Mesodermal cell (in vitro differentiated cells): ENCODE measurements around the gene STAMBPL1.

ENCODE experiments used
- H3K27ac ChIP-seq: 2 replicates; pipeline ENCODE4 v1.7.0; 2013; ENCODE audit warnings: mild to moderate bottlenecking, low read depth, low read length, moderate library complexity; ENCODE audit not compliant: severe bottlenecking
- H3K36me3 ChIP-seq: 2 replicates; pipeline ENCODE4 v1.7.1; 2013; ENCODE audit warnings: mild to moderate bottlenecking, low read length, moderate library complexity; ENCODE audit not compliant: control insufficient read depth, insufficient read depth
- H3K4me1 ChIP-seq: one replicate; pipeline ENCODE4 v1.7.1; 2013; ENCODE audit warnings: mild to moderate bottlenecking, low read length; ENCODE audit not compliant: insufficient read depth, control insufficient read depth, poor library complexity, severe bottlenecking
- H3K4me3 ChIP-seq: 2 replicates; pipeline ENCODE4 v1.7.0; 2013; ENCODE audit warnings: low read length, control low read depth, mild to moderate bottlenecking; ENCODE audit not compliant: insufficient read depth, poor library complexity, severe bottlenecking; ENCODE audit errors: extremely low read depth
- H3K9me3 ChIP-seq: 2 replicates; pipeline ENCODE4 v1.7.1; 2013; ENCODE audit warnings: mild to moderate bottlenecking, low read length, moderate library complexity; ENCODE audit not compliant: control insufficient read depth
- WGBS, 2 experiments: methylation state at CpG; one replicate each; pipeline ENCODE4 v1.1.5; 2013; ENCODE audit warnings: missing lambda C conversion rate in 2 of 2; ENCODE audit not compliant: insufficient coverage in 2 of 2; 5-methylcytosine and 5-hydroxymethylcytosine counted together

Gene STAMBPL1

DNA sequence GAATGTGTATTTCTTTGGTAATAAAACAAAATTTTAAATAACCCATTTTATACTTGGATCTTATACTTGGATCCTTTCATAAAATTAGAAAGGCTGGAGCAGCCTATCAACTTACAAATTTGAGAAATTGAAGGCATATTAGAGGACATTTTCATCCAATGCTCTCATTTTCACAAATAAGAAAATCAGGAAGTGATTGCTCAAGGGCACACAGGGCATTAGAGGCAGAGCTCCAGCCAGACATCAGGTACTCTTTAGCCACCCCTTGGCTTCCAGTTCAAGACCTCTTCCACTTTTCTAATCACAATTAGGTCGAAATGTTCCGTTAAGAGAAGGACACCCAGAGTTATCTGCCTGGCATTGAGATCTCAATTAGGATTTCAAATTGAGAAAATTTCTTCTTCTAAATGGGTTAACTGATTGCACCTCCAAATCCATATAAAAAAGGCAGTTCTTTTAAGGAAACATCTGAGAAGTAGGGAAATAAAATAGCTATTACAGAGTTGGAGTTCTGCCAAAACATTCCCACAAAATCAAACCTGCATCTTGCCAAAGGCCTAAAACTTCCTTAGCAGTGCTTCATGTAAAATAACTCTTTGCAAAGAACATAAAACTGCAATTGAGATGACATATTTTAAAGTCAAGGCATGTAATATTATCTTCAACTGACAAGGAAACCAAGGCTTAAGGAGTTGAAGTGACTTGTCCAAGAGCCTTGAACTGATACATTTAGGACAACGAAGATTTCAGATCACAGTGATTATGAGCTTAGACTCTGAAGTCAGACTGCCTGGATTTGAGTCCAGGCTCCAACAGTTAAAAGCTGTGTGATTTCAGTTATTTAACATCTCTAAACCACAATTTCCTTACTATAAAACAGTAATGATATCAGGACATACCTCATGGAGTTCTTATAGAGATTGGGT lies 70.1 kb downstream of the STAMBPL1 start:
- H3K4me1 ChIP-seq = peaks cover 11% of the 10 kb centered on the region
- peaks cover 13% of the 10 kb centered on the region for H3K36me3 ChIP-seq
- no peaks in the 10 kb centered on the region for H3K9me3 ChIP-seq
- 89 to 97% methylated on average over 3 of the region's 3 CpGs for WGBS, 2 experiments
- no peak overlapping the region for H3K4me3 ChIP-seq
- no peak overlapping the region for H3K27ac ChIP-seq

DNA sequence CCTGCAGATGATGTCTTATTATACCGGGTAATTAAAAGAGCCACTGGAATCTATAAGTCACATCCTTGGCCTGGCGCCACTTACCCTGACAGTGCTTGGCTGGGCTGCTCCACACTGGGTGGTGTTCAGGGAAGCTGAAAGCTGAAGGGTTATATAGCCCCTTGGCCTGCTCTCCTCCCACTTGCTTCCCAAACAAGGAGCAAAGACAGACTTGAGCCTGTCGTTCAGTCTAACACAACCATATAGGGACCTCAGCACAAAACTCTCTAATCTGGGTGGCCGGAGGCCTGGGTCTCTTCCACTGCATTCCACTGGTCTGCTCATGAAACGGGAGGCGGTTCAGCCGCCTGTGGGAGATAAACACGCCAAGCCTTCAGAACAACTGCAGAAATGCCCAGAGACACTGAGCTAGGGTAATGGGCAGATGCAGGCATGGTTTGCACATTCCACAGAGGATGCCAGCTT lies 72.6 kb downstream of the STAMBPL1 start, which contains the start of gene ACTA2:
Gene ACTA2, minus strand, starts transcription at position 127 of the 465 bp plus-strand sequence. CDS start 3,843 bp downstream, outside the sequence.
- WGBS, 2 experiments = 86 to 89% methylated on average over 3 to 7 of the region's 8 CpGs
- Histone ChIP-seq H3K4me3 (peak within 1 kb of the TSS; percentile 9), H3K27ac (peak within 1 kb of the TSS; percentile 36), H3K4me1 (peaks cover 11% of the 10 kb centered on the region), H3K9me3 (no peaks in the 10 kb centered on the region), H3K36me3 (peaks cover 3% of the 10 kb centered on the region)

DNA sequence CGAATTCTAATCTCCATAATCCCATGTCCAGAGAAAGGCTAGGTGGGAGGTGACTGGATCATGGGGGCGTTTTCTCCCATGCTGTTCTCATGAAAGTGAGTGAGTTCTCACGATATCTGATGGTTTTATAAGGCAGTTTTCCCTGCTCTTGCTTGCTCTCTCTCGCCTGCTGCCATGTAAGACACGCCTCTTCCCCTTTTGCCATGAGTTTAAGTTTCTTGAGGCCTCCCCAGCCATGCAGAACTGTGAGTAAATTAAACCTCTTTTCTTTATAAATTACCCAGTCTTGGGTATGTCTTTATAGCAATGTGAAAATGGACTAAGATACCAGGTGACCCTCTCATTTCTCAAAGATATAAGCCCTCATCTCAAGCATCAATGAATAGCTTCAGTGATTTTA lies 73.6 kb downstream of the STAMBPL1 start:
- Histone ChIP-seq H3K9me3 (no peaks in the 10 kb centered on the region), H3K4me1 (peaks cover 11% of the 10 kb centered on the region), H3K36me3 (peaks cover 3% of the 10 kb centered on the region), H3K27ac (no peak overlapping the region), H3K4me3 (no peak overlapping the region)
- WGBS, 2 experiments = 83 to 100% methylated on average over 1 to 2 of the region's 5 CpGs

DNA sequence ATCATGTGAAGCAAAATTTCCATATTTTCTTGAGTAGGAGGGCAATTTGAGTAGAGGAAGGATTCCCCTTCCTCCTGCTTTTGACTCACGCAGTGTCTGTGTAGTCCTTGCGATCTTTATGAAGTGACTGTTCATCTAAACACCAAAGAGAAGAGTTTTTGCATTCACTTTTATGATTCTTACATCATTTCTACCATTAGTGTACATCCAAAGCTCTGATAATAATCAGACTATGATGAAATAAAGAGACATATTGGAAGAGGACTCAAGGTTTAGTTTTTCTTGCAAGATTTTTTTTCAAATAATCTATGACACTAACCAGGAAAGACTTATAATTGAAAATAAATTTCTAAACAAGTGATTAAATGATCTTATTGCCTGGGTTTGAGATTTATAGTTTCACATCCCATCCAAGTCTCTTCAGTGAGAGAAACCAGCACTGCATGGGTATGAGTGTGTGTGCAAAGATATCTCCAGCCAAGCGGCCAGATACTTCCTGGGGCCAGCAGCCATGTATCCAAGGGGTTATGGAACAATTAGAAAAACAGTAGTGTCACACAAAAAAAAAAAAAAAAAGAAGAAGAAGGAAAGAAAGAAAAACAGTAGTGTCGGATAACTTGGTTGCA lies 74.5 kb downstream of the STAMBPL1 start:
- H3K4me3 ChIP-seq = no peak overlapping the region
- H3K36me3 ChIP-seq = peaks cover 3% of the 10 kb centered on the region
- H3K9me3 ChIP-seq = no peaks in the 10 kb centered on the region
- H3K27ac ChIP-seq = no peak overlapping the region
- WGBS, 2 experiments = no CpG with 5 or more reads among the region's 4 CpGs
- H3K4me1 ChIP-seq = peaks cover 11% of the 10 kb centered on the region

DNA sequence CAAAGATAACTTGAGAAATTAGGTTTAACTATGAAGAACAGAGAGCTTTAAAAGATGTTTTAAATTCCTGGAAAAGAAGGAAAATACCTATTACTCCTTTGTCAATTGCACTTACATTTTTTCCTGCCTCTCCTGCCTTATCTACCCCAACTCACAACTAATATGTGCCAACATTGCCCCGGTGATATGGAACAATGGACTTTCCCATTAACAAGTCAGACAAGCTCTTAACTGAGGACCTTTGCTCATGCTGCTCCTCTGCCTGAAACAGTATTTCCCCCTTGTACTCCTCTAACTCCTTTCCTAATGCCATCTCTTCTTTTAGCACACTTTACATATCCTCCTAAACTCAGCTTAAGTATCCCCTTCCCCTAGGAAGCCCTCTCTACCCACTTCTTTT lies 77.3 kb downstream of the STAMBPL1 start:
- Histone ChIP-seq H3K4me3 (no peak overlapping the region), H3K4me1 (no peaks in the 10 kb centered on the region), H3K27ac (no peak overlapping the region), H3K36me3 (peaks cover 3% of the 10 kb centered on the region), H3K9me3 (no peaks in the 10 kb centered on the region)
- 100% methylated on average over 1 of the region's 1 CpG for WGBS, 2 experiments

DNA sequence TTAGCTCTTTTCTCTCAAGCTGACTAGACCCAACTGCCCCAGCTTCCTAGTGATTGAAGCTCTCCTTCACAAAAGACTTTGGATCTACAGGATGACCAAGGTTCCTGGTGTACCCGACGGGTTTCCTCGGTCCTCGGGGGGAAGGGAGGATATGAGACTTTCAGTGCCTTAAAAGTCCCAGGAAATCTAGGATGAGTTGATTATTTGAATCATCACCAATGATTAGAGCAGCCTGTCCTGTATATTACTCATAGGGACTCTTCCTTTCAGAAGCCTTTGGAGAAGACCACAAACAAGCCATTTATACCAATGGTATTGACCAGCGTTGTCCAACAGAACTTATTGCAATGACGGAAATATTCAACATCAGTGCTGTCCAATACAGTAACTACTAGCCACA lies 78.7 kb downstream of the STAMBPL1 start:
- H3K9me3 ChIP-seq = no peaks in the 10 kb centered on the region
- no peaks in the 10 kb centered on the region for H3K4me1 ChIP-seq
- H3K4me3 ChIP-seq = no peak overlapping the region
- H3K36me3 ChIP-seq = peaks cover 3% of the 10 kb centered on the region
- no peak overlapping the region for H3K27ac ChIP-seq
- 100% methylated on average over 1 of the region's 6 CpGs; no CpG with 5 or more reads in 1 of the 2 experiments for WGBS, 2 experiments

DNA sequence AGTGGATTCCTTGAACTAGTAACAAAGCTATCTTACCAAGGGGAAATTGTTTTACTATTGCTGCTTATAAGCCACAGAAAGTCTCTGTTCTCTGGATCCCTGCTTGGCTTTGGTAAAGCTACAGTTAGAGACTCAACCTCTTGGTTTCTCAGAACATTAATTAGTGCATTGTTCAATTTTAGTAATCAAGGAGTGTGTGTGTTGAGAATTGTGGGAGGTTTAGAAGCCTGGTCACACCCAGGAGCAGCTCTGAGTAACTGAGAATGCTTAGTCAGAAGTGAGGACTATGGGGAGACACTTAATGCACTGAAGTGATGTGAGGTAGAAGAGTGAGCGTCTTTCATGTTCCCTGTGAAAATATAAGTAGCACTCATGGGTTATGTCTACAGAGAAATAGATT lies 80.8 kb downstream of the STAMBPL1 start:
- no CpG with 5 or more reads among the region's 1 CpG for WGBS, 2 experiments
- Histone ChIP-seq H3K4me1 (peaks cover 10% of the 10 kb centered on the region), H3K9me3 (no peaks in the 10 kb centered on the region), H3K36me3 (peaks cover 3% of the 10 kb centered on the region), H3K4me3 (no peak overlapping the region), H3K27ac (no peak overlapping the region)

DNA sequence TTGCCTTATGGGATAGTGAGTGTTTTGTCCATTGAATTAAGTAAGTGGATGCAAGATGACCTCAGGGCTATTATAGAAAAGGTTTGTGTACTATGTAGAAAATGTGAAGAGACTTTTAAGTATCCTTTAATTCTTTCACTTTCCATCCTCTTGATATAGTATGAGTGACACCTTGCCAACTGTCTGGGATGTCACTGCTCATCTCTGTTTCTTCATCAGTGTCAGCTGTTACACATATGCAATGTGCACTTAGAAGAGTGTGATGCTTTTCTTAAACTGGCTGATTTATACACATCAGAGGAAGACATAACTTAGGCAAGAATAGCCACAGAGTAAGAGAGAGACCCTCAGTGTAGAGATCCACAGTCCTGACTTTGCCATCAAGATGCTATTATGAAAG lies 81.2 kb downstream of the STAMBPL1 start:
- H3K36me3 ChIP-seq = peaks cover 3% of the 10 kb centered on the region
- peaks cover 12% of the 10 kb centered on the region for H3K4me1 ChIP-seq
- H3K4me3 ChIP-seq = no peak overlapping the region

DNA sequence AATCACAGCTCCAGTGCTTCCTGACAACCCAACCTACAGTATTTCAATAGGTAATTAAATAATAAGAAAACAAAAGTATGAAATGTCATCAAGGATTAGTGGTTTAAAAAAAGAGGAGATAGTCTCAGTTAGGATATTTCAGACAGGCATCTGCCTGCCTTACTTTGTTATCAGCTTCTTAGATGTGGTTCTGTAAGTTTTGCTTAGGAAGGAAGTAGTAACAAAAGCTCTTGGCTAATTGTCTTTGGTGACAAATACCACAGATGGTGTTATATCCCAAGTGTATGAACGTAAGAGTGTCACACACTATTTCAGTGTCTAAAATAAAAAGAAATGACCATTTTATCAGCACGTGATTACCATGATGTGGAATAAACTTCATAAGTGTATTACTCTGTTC lies 82.3 kb downstream of the STAMBPL1 start:
- H3K9me3 ChIP-seq = no peaks in the 10 kb centered on the region
- H3K36me3 ChIP-seq = no peaks in the 10 kb centered on the region
- peaks cover 20% of the 10 kb centered on the region for H3K4me1 ChIP-seq
- H3K4me3 ChIP-seq = no peak overlapping the region
- no CpG with 5 or more reads among the region's 2 CpGs for WGBS, 2 experiments
- H3K27ac ChIP-seq = no peak overlapping the region

More for the DNA sequence above, 81.2 kb downstream of the STAMBPL1 start:
- H3K9me3 ChIP-seq = no peaks in the 10 kb centered on the region
- no peak overlapping the region for H3K27ac ChIP-seq

DNA sequence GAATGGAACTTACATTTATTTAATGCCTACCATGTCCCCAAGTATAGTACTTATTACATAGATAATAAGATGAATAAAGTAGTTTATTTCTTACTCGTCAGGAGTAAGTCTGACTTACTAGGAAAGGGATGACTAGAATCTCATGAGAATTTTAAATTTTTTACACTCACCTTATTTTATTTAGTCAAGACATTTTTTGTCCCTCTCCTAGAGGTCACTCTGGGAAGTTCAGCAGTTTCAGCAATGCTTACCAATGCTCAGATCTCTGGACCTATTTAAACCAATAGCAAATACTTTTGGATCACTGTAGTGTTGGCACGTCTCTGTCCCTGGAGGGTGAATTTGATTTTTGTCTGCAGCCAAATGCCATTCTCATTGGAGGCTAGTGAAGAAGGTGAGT lies 83.3 kb downstream of the STAMBPL1 start:
- WGBS, 2 experiments = 86% methylated on average over 1 of the region's 2 CpGs; no CpG with 5 or more reads in 1 of the 2 experiments
- Histone ChIP-seq H3K4me3 (no peak overlapping the region), H3K9me3 (no peaks in the 10 kb centered on the region), H3K36me3 (no peaks in the 10 kb centered on the region), H3K27ac (no peak overlapping the region), H3K4me1 (peaks cover 20% of the 10 kb centered on the region)

DNA sequence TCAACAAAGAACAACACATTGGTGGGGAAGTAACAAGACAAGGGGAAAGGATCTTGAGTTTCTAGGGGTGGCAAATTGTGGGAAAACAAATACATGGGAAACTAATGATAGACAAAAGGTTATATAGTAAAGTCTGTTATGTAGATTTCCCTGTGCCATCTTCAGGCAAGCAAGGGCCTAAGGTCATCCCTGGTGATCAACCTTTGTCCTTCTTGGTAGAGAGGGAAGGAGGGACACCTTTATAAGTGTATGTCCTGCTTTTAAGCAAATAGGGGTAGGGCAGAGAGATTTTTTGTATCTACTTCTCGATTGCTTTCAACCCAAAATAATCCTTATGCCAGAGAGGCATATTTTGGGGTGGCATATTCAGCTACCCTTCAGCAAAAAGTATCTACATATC lies 84.3 kb downstream of the STAMBPL1 start:
- Histone ChIP-seq H3K9me3 (no peaks in the 10 kb centered on the region), H3K36me3 (no peaks in the 10 kb centered on the region), H3K4me1 (peaks cover 26% of the 10 kb centered on the region), H3K27ac (no peak overlapping the region), H3K4me3 (no peak overlapping the region)
- no CpG with 5 or more reads among the region's 1 CpG for WGBS, 2 experiments
